Fibroblast of mammary gland (primary cell): ENCODE measurements around the gene ATP1B1.

Experiments
- DNase-seq: peaks from one replicate; pipeline ENCODE4 v3.0.0-alpha.2; 2010; ENCODE audit warnings: low read depth
- H3K4me3 ChIP-seq: 2 replicates; pipeline ENCODE4 v1.5.1; 2011; ENCODE audit warnings: low read depth, mild to moderate bottlenecking, low read length, moderate library complexity; ENCODE audit not compliant: control insufficient read depth
- CTCF ChIP-seq: conservative IDR thresholded peaks from 2 replicates; pipeline ENCODE4 v1.5.1; 2011; ENCODE audit warnings: low read depth, low read length, inconsistent platforms; ENCODE audit not compliant: control insufficient read depth, insufficient read depth

The ATP1B1 gene

GRCh38 chr1:169103002-169103401 lies 3.5 kb upstream of the ATP1B1 start:
- DNase-seq: no peak
- no peak overlapping the region for H3K4me3 ChIP-seq

DNA sequence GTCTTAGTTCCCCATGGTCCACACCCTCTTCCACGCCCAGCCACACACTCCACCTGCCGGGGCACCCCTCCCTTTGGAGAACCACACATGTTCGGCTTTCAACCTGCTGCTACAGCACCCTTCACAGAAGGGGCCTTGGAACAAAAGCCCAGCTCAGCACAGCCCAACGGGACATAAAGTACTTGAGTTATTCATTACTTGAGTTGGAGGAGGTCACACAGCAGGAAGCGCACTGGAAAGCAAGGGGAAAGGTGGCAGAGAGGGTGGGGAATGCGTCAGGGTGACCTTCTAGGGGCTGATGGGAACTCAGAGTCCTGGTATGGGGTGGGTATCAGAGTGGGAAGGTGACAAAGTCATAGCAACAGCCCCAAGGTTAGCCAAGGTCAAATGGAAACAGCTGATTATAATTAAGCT lies 3.0 kb upstream of the ATP1B1 start:
- TF ChIP-seq CTCF: no peak
- no peak for DNase-seq
- H3K4me3 ChIP-seq: no peak overlapping the region

More at GRCh38 chr1:169103002-169103401, 3.5 kb upstream of the ATP1B1 start:
- no peak for TF ChIP-seq CTCF

GRCh38 chr1:169105087-169105433 lies 1.4 kb upstream of the ATP1B1 start:
- TF ChIP-seq CTCF: no peak
- no peak for DNase-seq
- H3K4me3 ChIP-seq: no peak overlapping the region

DNA sequence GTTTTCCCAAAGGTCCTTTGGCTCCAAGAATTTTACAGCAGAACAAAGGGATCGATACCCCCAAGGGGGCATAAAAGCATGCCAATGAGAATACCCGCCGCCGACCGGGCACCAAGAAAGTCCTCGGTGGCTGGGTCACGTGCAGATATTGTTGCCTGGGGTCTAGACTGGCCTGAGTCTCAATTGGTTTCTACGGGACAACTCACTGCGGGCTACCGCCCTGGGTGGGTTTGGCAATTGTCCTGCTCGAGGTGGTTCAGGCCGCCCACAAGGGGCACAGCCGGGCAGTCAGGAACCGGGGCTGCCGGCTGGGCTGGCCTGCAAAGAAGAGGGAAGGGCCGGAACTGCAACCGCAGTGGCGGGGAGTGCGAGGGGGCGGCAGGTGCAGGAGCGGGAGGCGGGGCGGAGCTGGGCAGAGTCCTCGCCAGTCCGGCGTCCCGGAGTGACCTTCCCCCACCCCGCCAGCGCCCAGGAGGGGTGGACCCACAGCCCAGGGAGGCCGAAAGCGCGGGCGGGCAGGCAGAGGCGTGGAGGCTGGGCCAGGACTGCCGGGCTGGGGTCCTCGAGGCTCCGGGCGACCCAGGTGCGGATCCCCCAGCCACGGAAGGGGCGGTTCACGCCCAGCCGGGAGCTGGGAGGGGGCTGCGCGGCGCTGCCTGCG lies 926 bp upstream of the ATP1B1 start:
- TF ChIP-seq CTCF: no peak
- peak overlapping the region; percentile 63 for H3K4me3 ChIP-seq
- no peak for DNase-seq

- peak overlapping the region; percentile 63 for H3K4me3 ChIP-seq
- DNase-seq: peak; percentile 46
- TF ChIP-seq CTCF: no peak
These were observed 572 bp downstream of the ATP1B1 start for GRCh38 chr1:169106921-169107602.

DNA sequence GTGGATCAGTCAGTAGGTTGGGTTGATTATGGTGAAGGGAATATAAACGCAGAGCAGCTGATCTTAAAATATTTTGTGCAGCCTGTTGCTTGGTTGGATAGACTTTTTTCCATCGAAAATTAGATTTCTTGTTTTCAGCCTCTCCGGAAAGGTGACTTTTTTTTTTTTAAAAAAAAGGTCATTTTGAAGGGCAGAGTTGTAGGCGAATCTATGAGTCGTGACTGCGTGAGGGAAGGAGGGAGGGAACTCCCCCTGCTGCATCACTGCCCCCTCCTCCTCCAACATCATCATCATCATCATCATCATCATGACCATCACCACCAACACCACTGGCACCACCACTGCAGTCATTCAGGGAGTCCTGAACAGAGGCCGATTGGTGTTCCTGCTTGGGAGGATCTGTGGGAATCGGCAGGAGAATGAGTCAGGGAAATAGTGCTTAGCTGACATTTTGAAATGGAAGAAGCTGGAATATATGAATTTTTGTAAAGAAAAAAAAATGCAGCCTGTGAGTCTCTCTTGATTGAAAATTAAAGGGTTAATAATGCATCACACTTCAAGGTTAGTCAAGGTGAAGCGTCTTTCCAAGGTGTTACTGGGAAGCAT lies 1.2 kb downstream of the ATP1B1 start:
- peak; percentile 77 for DNase-seq
- TF ChIP-seq CTCF: no peak
- peak overlapping the region; percentile 63 for H3K4me3 ChIP-seq
